ENCODE results near the gene DDX3Y. TPM values are rescaled to one million over a fixed set of nuclear protein-coding genes. Genes with fewer than 3 reads are reported as not detected.

Gene DDX3Y
- total RNA-seq (2014; rRNA removed; shearing (Covaris generic)), result not detected in 2 replicates

GRCh38 chrY:12904618-12905516 is at the start of gene DDX3Y:
TSS of gene DDX3Y (plus strand) at chrY:12904868. CDS start at chrY:12904937, 69 bp downstream.
- no peak for DNase-seq (ENCODE audit: low read depth)

DNA sequence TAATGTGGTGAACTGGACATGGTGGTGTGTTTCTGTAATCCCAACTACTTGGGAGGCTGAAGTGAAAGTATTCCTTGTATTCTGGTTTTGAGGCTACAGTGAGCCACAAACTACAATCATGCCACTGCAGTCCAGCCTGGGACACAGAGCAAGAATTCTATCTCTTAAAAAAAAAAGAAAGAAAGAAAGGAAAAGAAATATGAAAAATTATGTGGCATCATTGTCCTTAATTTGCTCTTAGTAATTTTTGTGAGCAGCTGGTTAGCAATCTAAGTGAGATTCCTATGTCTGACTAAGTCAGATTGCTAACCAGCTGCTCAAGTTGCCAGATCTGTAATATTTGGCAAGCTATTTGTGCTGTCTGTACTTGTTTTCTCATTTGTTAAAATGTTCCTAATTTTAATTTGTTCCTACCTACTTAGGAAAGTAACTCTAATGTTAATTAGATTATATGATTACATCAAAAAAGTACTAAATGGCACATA is 48.8 kb upstream of the DDX3Y start:
- no peak for DNase-seq (ENCODE audit: low read depth)

- DNase-seq (ENCODE audit: low read depth), result no peak
These were observed 36.7 kb upstream of the DDX3Y start for GRCh38 chrY:12867960-12868359.

- DNase-seq (ENCODE audit: low read depth), result no peak
These were observed 7.7 kb upstream of the DDX3Y start for GRCh38 chrY:12896973-12897372.

GRCh38 chrY:12898604-12899003 is 6.1 kb upstream of the DDX3Y start:
- DNase-seq (ENCODE audit: low read depth), result no peak

GRCh38 chrY:12905517-12905872 is 827 bp downstream of the DDX3Y start:
- DNase-seq (ENCODE audit: low read depth), result no peak

- no peak for DNase-seq (ENCODE audit: low read depth)
These were observed 1.2 kb downstream of the DDX3Y start for GRCh38 chrY:12905895-12906294.

GRCh38 chrY:12913541-12913940 is 8.9 kb downstream of the DDX3Y start:
- no peak for DNase-seq (ENCODE audit: low read depth)

GRCh38 chrY:12928043-12928442 is 23.4 kb downstream of the DDX3Y start:
- DNase-seq (ENCODE audit: low read depth), result no peak

DNA sequence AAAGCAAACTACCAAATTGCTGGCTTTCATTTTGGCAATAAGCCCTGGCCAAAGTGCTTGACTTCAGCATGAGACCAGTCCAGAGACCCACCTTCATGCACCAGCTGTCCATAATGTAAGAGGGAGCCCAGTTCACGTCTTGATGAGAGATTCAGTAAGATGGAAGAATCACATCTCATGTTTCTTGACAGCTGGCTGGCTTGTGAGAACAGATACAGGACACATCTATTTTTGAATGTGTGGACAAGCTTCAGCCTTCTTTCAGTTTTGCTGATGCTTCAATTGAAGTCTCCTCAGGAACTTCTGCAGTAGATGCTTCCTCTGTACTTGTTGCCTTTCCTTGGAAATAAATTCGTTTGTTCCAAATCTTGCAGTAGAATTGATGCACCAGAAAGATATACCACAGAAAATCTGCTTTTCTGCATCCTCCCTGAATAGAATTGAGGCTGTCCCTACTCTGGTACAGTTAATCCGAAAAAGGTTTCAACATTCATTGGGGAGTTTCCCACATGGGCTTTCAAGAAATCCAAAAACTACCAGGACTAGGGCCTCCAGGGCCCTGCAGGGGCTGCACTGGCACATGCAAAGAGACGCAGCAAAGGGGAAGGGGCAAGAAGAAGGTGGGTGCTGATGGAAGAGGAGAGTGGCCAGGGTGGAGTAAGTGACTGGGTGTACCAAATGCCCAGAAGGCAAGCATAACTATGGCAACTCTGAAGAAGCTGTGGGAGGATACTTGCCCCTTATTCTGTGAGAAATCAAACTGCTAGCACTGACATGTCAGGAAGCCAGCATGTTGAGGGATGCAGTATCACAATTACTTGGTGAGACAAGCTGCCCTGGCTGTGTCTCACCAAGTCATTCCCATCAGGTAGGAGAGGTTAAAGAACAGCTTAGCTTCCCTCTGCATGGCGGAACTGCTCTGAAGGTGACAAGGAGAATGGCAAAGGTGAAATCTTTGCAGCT is 37.3 kb downstream of the DDX3Y start:
- no peak for DNase-seq (ENCODE audit: low read depth)

Other genes starting within 250 kb of the DDX3Y start
- not detected in 2 replicates for gene USP9Y, start 203.6 kb upstream of the DDX3Y start, total RNA-seq (2014; rRNA removed; shearing (Covaris generic))

Data from RPMI7951 (cell line).